GM10266 (cell line): ENCODE data around the gene PRKRA.

Experiments
- DNase-seq: peaks from one replicate; pipeline ENCODE4 v3.0.0; 2012; ENCODE audit errors: extremely low spot score
- CTCF ChIP-seq: IDR thresholded peaks from 2 replicates; pipeline ENCODE4 v1.5.1; 2012; ENCODE audit warnings: mild to moderate bottlenecking, low read depth; ENCODE audit not compliant: control insufficient read depth, insufficient read depth; ENCODE audit errors: missing control alignments

The PRKRA gene

DNA sequence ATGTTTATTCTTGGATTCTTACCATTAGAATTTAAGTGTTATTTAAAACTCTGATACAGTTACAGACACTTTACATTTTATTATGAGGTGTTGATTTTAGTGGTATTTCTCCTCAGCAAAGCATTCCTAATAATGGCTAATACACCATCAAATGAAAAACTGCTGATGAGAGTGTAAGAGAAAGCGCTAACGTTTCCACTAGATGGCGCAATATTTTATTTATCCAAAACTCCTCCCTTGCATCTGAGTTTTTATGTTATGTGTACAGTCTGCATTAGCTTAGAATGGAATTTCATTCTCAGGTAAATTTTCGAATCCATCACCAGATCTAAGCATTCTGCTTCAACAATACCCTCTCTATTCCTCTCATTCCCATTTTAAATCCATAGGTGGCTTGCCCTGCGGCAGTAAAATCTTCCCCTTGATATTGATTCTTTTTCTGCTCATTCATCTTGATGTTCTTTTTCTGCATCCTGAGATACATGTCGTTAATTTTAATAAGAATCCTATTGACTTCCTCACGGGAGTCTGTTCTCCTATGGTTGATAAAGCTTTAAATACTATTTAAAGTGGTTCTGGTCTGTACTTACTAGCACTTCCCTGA lies 53.9 kb downstream of the PRKRA start:
- peak; percentile 36 for DNase-seq
- TF ChIP-seq CTCF: peak; percentile 67

DNA sequence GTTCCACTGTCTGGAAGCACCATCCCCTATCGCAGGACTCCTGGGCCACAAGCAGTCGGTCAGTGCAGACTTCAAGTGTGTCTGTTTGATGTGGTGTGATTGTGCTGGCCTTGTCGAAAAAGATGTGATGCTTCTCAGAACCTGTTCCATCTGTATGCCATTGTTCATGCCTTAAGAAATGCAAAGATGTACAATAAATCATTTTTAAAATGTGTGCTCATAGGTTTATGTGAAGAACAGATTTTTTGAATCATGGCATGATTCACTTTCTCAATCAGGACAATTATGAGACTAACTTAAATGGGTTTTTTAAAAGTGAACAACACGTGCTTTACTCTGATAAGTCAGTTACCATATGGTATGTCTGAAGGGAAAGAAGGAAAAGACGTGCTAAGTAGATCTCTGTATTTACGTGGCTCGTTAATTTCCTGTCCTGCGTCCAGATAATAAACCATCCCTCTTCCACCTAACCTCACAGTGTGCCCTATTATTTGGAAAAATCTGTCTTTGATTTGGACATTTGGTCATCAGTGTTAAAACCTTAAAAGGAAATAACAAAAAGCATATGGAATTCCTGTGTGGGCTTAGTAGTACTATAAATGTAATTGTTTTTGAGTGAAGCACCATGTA lies 54.9 kb downstream of the PRKRA start:
- no peak for TF ChIP-seq CTCF
- no peak for DNase-seq

DNA sequence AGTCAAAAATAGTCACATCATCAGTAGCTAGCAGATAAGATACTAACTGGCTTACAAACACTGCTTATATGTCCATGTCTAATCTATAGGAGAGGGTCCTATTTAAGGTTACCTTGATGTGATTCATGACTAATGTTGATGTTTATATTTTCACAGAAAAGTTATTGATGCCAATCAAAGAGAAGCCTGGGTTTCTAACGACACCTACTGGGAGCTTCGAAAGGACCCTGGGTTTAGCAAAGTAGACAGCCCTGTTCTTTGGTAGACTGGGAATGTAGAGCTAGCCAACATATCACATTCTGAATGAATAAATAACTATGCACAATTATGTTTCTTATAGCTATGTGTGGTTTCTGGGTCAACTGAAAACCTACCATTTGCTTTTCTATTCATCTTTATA lies 55.7 kb downstream of the PRKRA start:
- no peak for DNase-seq
- TF ChIP-seq CTCF: no peak

- DNase-seq: no peak
- no peak for TF ChIP-seq CTCF
Observed at GRCh38 chr2:178394859-178395258, 56.1 kb downstream of the PRKRA start.

DNA sequence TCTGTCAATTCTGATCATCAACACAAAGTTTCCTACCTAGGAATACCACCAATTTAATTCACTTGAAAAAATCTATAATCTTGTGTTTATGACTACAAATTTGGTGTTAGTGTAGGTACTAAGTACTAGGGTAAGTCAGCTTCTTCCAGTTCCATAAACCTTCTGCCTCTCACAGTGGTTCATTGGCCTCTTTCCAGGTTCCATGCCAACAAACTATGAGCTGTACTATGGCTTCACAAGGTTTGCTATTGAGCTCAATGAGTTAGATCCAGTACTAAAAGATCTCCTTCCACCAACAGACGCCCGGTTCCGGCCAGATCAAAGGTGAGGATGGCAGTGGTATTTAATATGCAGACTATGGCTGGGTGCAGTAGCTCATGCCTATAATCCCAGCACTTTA lies 58.8 kb downstream of the PRKRA start:
- no peak for DNase-seq
- TF ChIP-seq CTCF: no peak

DNA sequence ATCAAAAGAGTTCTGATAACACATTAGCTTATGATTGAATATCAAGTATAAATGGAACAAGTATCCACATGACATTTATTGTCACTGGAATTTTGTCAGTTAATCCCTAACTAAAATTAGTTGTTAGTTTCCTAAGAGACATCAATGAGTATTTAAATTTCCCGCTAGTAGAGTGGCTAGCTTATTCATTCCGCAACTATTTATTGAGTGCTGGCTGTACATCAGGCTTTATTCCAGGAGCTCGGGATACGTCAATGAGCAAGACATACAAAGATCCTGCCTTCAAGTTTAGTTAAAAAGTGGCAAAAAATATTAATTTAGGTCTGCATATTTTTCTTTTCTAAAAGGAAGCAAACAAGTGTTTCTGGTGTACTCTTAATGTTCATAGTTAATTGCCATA lies 59.3 kb downstream of the PRKRA start:
- no peak for TF ChIP-seq CTCF
- no peak for DNase-seq

GRCh38 chr2:178388287-178388686 lies 62.7 kb downstream of the PRKRA start:
- TF ChIP-seq CTCF: no peak
- no peak for DNase-seq
